ENCODE results near the gene HNRNPA1.

GRCh38 chr12:54272214-54272613 is 8.3 kb upstream of the HNRNPA1 start:
- TF ChIP-seq POLR2AphosphoS5 (IDR thresholded peaks at IDR 0.05; ENCODE audit: insufficient read depth in 1 of 2, low read depth in 1 of 2) (no peak), CTCF (IDR thresholded peaks at IDR 0.05) (no peak)
